Measurements from ENCODE around the gene CRY2. TPM values are rescaled to one million over a fixed set of nuclear protein-coding genes. Genes with fewer than 3 reads are reported as not detected.

CRY2 gene
- total RNA-seq, 1 donor from 2014 or later, result 23.8 TPM

GRCh38 chr11:45869551-45869950 lies 22.3 kb downstream of the CRY2 start:
- DNase-seq (ENCODE audit: low spot score), result no peak
- TF ChIP-seq, protein P1, sequence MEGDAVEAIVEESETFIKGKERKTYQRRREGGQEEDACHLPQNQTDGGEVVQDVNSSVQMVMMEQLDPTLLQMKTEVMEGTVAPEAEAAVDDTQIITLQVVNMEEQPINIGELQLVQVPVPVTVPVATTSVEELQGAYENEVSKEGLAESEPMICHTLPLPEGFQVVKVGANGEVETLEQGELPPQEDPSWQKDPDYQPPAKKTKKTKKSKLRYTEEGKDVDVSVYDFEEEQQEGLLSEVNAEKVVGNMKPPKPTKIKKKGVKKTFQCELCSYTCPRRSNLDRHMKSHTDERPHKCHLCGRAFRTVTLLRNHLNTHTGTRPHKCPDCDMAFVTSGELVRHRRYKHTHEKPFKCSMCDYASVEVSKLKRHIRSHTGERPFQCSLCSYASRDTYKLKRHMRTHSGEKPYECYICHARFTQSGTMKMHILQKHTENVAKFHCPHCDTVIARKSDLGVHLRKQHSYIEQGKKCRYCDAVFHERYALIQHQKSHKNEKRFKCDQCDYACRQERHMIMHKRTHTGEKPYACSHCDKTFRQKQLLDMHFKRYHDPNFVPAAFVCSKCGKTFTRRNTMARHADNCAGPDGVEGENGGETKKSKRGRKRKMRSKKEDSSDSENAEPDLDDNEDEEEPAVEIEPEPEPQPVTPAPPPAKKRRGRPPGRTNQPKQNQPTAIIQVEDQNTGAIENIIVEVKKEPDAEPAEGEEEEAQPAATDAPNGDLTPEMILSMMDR (IDR thresholded peaks at IDR 0.05; ENCODE audit: unreplicated experiment), result no peak
- H3K4me1 Mint-ChIP-seq (ENCODE audit: unreplicated experiment), result no peaks in the 10 kb centered on the region
- no peak overlapping the region for H3K27ac Mint-ChIP-seq (ENCODE audit: unreplicated experiment)
- H3K9me3 Mint-ChIP-seq (ENCODE audit: unreplicated experiment), result no peaks in the 10 kb centered on the region
- H3K36me3 Mint-ChIP-seq (ENCODE audit: low read depth, unreplicated experiment), result peaks cover 42% of the 10 kb centered on the region
- H3K4me3 Mint-ChIP-seq (ENCODE audit: unreplicated experiment), result no peak overlapping the region
- H3K27me3 Mint-ChIP-seq (ENCODE audit: unreplicated experiment), result peaks cover 3% of the 10 kb centered on the region

GRCh38 chr11:45870706-45871105 lies 23.4 kb downstream of the CRY2 start:
- Mint-ChIP-seq H3K9me3 (ENCODE audit: unreplicated experiment) (no peaks in the 10 kb centered on the region), H3K4me1 (ENCODE audit: unreplicated experiment) (no peaks in the 10 kb centered on the region), H3K27me3 (ENCODE audit: unreplicated experiment) (peaks cover 3% of the 10 kb centered on the region), H3K4me3 (ENCODE audit: unreplicated experiment) (no peak overlapping the region), H3K27ac (ENCODE audit: unreplicated experiment) (no peak overlapping the region), H3K36me3 (ENCODE audit: low read depth, unreplicated experiment) (peaks cover 37% of the 10 kb centered on the region)
- TF ChIP-seq, protein P1 (IDR thresholded peaks at IDR 0.05; ENCODE audit: unreplicated experiment), result no peak
- no peak for DNase-seq (ENCODE audit: low spot score)

DNA sequence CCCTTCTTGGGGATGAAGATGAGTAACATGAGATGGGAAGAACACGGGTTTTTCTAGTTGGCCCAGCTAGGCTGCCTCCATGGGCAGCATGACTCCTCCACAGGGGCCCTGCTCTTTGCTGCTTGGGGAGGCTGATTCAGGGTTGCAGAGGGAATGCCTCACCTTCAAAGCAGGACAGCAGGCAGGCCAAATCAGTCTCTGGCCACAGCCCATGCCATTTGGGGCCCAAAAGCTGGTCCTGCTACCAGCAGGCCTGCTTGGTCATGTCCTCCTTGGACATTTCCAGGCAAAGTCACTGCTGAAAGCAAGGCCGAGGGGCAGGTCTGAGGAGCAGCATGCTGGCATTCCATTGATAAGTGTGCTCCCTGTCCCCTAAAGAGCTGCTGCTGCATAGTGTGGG lies 24.4 kb downstream of the CRY2 start:
- DNase-seq (ENCODE audit: low spot score), result no peak
- Mint-ChIP-seq H3K4me1 (ENCODE audit: unreplicated experiment) (peaks cover 8% of the 10 kb centered on the region), H3K9me3 (ENCODE audit: unreplicated experiment) (no peaks in the 10 kb centered on the region), H3K27me3 (ENCODE audit: unreplicated experiment) (peaks cover under 1% of the 10 kb centered on the region), H3K36me3 (ENCODE audit: low read depth, unreplicated experiment) (peaks cover 38% of the 10 kb centered on the region), H3K4me3 (ENCODE audit: unreplicated experiment) (no peak overlapping the region), H3K27ac (ENCODE audit: unreplicated experiment) (no peak overlapping the region)
- TF ChIP-seq, protein P1 (IDR thresholded peaks at IDR 0.05; ENCODE audit: unreplicated experiment), result no peak

- TF ChIP-seq, protein P1 (IDR thresholded peaks at IDR 0.05; ENCODE audit: unreplicated experiment), result peak; percentile 60
- Mint-ChIP-seq H3K36me3 (ENCODE audit: low read depth, unreplicated experiment) (peaks cover 41% of the 10 kb centered on the region), H3K4me1 (ENCODE audit: unreplicated experiment) (peaks cover 8% of the 10 kb centered on the region), H3K27ac (ENCODE audit: unreplicated experiment) (peak overlapping the region; percentile 24), H3K27me3 (ENCODE audit: unreplicated experiment) (no peaks in the 10 kb centered on the region), H3K9me3 (ENCODE audit: unreplicated experiment) (no peaks in the 10 kb centered on the region), H3K4me3 (ENCODE audit: unreplicated experiment) (no peak overlapping the region)
- DNase-seq (ENCODE audit: low spot score), result peak; percentile 78
These were observed 25.5 kb downstream of the CRY2 start for GRCh38 chr11:45872651-45873356.

DNA sequence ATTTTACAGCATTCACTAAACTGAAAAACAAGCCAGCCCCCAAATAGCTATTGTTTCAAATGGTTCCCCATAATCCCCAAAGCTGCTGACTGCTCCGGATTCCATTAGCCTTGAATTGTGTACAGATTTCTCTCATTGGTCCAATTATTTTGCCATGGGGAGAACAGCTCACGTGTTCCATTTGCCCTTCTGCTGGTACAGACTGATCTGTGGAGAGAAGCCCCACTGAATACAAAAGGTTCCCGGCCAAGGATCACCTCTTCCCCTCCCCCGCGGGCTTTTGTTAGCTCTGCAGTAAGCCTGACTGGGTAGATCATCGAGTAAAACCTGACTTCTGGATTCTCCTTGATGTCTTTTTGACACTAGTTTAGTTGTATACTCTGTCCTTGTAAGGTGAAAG lies 29.1 kb downstream of the CRY2 start:
- peaks cover 39% of the 10 kb centered on the region for H3K36me3 Mint-ChIP-seq (ENCODE audit: low read depth, unreplicated experiment)
- no peak for DNase-seq (ENCODE audit: low spot score)
- H3K27me3 Mint-ChIP-seq (ENCODE audit: unreplicated experiment), result peaks cover 4% of the 10 kb centered on the region
- no peak overlapping the region for H3K27ac Mint-ChIP-seq (ENCODE audit: unreplicated experiment)
- TF ChIP-seq, protein P1 (IDR thresholded peaks at IDR 0.05; ENCODE audit: unreplicated experiment), result no peak
- H3K4me1 Mint-ChIP-seq (ENCODE audit: unreplicated experiment), result peaks cover 8% of the 10 kb centered on the region
- no peaks in the 10 kb centered on the region for H3K9me3 Mint-ChIP-seq (ENCODE audit: unreplicated experiment)
- no peak overlapping the region for H3K4me3 Mint-ChIP-seq (ENCODE audit: unreplicated experiment)
